NOMO-1 treated with DMSO at 0.1 percent for 48 hours (cell line): Measurements from ENCODE around the gene IQCH.
A peak's percentile ranks its signal among the peaks of the same experiment; 100 is the strongest.

Experiments used
- DNase-seq: peaks from one replicate; lab custom pipeline; 2025; ENCODE audit not compliant: unreplicated experiment; lab: John Stamatoyannopoulos, UW

IQCH gene

DNA sequence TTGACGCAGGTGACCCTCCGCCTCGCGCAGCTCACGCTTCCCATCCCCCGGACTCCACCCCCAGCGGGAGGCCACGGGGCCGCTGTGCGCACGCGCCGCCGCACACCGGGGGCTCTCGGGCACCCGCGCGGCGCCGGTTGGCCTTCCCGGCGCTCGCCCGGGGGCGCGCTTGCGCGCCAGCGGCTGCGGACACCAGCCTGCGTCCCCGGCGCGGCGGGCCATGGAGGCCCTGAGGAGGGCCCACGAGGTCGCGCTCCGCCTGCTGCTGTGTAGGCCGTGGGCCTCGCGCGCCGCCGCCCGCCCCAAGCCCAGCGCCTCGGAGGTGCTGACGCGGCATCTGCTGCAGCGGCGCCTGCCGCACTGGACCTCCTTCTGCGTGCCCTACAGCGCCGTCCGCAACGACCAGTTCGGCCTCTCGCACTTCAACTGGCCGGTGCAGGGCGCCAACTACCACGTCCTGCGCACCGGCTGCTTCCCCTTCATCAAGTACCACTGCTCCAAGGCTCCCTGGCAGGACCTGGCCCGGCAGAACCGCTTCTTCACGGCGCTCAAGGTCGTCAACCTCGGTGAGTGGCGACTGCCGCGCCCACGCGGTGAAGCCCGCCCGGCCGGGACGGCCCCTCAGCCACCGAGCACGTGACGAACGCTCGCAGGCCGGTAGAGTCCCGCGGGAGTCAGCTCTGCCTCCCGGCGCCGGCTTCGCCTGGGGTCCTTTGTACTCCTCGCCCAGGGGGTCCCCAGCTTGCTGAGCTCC is 266.6 kb downstream of the IQCH start, which contains the start of gene C15orf61:
Gene C15orf61, plus strand, starts transcription at position 103 of the 754 bp plus-strand sequence. Its CDS starts 118 bp downstream, at position 221.
- DNase-seq = peak; percentile 72

DNA sequence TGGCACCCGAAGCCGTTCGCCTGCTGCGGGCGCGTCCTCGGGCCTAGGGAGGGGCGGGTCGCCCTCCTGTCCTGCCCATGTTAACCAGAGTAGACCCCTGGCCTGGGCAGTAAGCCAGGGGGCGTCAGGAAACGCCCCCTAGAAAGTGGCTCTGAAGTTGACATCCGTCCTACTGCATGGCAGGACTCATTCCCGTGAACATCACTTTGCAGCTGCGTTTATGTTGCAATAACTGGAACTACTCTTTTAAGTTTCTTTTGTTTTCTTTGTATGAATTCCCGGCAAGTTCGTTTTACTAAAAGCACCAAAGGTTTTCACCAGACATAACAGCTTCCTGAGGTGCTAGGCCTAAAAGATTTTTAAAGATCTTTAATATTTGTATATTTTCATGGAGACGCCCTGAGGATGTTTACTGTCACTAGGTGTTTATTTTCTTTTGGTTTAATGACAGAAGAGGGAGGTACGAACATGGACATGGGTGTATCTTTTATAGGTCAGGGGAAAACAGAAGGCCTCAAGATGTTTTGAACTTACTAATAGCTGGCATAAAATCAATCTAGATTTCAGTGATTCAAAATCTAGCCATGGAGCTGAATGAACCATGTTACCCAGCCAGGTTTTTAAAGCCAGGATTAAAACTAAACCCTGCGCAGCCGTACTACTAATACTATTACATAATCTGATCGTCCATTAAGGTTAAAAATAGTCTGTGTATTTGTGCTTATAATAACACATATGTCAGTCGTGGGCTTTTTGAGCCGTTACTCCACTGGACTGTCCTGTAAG is 267.4 kb downstream of the IQCH start:
- DNase-seq = peak; percentile 29

DNA sequence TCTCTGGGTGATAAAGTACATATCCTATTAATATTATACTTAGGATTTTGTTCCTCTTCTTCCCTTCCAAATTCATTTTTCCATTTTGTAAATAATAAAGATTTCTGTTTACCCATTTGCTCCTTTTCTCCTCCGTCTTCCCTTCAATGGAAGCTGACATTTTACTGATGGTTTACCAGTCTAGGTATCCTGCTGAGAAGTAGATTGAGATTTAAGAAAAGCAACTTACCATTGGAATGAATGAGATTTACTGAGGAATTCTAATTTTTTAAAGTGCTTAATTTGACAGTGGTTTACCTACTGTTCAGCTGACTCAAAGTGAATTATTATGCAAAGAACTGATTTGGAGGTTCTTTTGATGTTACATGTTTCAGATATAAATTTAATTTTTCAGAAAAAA is 268.7 kb downstream of the IQCH start:
- no peak for DNase-seq

GRCh38 chr15:67524235-67524634 is 269.6 kb downstream of the IQCH start:
- no peak for DNase-seq

GRCh38 chr15:67528513-67528912 is 273.9 kb downstream of the IQCH start:
- no peak for DNase-seq

- no peak for DNase-seq
Measured at GRCh38 chr15:67531379-67531914, 276.9 kb downstream of the IQCH start.

DNA sequence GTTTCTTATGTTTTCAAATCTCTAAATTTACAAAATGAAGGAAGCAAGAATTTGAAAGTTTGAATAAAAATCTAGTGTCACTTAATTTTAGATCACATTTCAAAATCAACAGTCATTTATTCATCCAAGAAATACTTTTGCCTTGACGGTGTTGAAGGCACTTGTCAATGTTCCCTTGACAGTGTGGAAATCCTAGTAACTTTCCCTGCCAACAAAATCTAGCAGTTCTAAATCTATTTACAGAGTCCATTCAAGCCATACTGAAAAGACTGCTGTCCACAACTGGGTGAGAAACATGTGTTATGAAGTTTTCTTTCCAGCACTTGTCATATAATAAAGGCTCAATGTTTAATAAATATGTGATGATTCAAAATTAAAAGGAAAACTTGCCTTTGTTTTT is 279.3 kb downstream of the IQCH start:
- no peak for DNase-seq

DNA sequence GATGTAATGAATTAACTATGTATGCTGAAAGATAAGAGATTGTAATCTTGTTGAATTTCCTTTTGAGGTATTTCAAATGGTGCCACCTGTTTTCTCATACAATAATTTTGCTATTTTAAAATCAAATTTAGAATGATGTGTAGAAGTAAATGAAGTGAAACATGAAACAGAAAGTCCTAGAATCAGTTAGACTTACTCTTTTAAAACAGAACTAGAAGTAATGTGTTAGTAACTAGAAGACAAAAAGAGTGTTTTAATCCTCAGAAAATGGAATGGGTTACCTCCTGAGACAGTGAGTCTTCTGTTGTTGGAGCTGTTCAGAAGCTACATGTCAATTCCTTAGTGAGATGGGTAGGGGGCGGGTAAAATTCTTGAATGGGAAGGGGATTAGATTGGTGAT is 279.8 kb downstream of the IQCH start:
- no peak for DNase-seq

GRCh38 chr15:67537771-67538170 is 283.2 kb downstream of the IQCH start:
- no peak for DNase-seq

DNA sequence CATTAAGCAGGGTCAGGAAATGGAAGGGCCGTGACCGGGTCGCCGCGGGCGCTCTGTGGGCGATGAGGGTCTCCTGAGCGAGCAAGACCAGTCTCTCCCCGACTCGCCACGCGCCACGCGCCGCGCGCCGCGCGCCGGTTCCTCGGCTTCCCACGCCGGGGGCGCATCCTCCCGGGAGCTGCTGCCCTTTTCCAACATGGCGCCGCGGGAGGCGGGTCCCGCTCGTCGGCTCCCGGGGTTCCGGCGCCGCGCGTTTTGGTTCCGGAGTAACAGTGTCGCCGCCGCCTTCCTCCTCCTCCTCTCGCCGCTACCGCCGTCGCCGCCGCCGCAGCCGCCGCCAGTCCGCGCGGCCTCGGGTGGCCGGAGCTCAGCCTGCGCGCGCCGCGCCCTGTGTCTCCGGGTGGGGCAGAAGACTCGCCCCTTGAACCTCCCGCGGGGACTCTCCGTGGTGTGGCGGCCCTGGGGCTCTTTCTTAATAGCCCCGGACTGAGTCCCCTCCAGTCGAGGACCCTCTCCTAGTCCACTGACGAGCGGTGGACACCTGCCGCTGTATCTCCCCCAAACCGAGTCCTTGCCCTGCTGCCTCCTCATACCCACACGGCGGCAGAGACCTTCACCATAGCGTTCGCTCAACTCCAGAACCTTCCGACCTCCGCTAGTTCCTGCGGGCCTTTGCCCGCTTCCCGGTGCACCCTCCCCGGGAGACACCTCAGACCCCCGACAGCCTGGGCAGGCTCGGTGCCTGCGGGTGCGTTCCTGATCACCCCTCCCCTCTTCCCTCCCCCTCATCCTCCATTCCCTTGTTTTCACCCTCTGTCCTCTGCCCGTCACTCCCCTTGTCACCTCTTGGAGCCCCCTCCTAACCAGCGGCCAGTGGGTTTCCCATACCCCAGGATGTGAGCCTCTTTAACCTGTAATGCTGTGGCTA is 288.1 kb downstream of the IQCH start, which contains the start of gene MAP2K5:
Gene MAP2K5, plus strand, starts transcription at position 284 of the 928 bp plus-strand sequence. Its CDS starts 633 bp downstream, at position 917.
- peak; percentile 72 for DNase-seq

DNA sequence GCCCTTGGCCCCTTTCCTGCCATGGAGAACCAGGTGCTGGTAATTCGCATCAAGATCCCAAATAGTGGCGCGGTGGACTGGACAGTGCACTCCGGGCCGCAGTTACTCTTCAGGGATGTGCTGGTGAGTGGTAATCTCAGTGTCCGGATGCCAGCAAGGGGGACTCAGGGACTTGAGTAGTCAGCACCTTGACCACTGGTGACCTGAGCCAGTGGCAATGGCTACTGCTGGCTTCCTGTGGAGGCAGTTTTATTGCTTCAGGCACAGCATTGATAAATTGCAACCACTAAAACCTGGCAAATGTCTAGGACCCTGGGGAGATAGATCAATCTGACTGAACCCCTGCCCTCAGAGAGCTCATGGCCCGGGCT is 288.7 kb downstream of the IQCH start:
- peak; percentile 11 for DNase-seq

- DNase-seq = no peak
Measured at GRCh38 chr15:67544475-67544874, 289.9 kb downstream of the IQCH start.

DNA sequence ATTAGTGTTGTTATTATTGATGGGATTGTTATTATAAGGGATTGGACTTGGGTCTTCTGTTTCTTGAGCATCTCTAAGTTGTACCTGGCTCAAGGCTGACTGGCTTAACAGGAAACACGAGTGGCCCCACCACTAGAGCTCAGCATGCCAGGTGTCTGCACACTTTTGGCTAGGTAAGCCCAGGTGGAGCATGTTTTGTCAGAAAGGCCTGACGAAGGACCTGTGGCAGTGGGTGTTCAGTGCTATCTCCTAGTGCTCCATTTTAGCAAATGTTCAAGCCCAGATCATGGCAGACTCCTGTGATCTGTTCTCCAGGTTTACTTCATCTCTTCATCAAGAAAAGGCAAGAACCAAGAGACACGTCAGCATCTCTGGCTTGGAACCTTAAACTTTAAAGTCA is 291.3 kb downstream of the IQCH start:
- no peak for DNase-seq

DNA sequence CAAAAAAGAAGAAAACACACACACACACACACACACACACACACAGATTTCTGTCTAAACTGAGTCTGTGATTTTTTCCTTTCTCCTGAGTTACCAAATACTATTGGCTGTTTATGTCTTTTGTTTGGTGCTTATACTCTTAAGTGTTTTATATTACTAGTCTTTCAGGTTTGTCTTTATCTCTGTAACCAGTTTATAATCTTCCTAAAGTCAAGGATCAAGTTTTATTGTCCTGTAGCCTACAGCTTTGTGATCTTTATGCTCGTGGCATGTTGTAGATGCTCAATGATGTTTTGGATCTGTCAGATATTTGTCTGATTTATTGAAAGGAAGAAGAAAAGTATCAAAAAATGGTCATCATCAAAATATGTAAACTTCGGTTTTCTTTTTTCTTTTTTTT is 292.5 kb downstream of the IQCH start:
- DNase-seq = no peak

DNA sequence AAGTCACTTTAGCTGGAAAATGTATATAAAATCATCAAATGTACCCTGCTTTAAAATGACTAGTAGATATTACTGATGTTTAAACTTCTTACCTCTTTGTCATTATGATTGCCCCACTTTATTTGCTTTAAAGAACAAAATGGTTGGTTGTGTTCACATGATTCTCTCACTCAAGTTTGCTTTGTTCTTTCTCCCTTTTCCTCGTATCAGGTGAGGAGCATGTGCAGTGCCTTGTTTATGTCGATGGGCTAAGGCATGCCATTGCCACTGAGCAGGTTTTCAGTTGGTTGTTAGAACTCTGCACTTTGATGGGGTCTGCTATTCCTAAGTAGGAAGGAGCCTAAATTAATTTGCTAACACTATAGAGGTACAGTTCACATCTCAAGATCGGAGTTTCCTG is 293.2 kb downstream of the IQCH start:
- no peak for DNase-seq

DNA sequence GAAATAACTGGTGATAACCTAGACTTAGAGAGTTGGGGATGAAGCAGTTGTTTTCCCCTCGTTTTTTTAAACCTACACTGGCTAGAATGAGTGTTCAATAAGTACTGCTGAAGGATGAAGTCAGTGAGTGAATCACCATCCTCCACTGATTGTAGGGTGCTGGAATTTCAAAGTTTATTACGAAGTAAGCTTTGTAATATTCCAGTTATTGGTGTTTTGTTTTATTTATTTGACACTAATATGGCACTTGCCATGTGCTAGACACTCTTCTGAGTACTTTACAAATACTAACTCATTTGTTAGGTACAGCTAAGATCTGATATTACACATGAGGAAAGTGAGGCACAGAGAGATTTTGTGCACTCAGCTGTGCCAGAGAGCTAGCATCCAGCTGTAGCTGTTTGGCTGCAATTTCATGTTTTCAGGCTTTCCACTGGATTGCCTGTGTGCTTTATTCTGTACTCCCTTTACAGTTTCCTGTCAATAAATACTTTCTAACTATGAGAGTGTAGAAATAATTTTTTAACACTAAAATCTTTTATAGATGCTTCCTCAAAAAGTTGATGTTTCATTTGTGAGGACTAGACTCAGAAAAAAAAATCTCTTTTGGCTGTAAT is 293.8 kb downstream of the IQCH start:
- peak; percentile 36 for DNase-seq

DNA sequence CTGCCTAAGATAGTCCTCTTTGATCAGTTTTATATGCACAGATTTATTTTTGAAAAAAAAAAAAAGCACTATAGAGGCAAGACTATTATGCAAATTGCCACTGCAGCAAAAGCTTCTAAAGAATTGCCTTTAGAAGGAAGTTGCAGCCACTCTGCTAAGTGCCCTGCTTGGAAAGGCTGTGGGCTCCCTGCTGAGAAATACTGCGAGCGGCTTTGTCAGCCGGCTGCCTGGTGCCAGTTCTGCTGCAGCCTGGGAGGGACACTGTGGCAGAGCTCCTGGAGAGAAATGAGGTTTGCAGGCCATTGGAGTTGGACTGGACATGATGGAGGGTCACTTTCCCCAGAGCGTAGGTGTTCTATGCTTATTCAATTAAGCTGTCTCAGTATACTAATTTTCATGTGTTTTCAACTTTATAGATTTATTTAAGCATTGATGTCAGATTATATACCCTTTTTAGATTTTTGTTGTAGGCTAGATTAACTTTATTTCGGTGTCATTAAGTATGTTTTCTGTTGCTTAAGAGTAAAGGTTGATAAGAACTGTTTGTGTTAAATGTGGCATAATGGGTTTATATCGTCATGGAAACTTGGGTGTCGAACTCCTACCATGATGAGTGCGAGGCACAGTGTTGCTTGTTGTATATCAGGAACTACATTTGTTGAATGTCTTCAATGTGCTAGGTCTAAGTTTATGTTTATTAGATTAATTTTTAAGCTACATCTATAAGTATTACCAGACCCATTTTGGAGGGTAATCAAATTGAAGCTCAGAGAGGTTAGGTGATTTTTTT is 294.5 kb downstream of the IQCH start:
- peak; percentile 59 for DNase-seq

DNA sequence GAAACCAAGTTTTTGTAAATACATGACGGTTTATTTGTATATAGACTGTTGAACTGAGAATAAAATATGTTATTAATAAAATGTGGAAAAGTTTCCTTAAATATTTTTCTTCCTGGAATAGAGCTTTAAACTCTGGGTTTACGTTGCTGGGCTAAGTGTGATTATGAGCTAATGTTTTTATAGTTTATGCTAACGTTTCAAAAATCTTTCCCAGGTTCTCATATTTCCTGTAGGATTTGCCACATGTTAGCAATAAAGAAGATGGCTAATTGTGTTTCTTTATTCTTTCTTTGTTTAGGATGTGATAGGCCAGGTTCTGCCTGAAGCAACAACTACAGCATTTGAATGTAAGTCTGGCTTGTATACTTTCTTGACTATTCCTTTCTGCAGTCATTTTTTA is 295.1 kb downstream of the IQCH start:
- no peak for DNase-seq

DNA sequence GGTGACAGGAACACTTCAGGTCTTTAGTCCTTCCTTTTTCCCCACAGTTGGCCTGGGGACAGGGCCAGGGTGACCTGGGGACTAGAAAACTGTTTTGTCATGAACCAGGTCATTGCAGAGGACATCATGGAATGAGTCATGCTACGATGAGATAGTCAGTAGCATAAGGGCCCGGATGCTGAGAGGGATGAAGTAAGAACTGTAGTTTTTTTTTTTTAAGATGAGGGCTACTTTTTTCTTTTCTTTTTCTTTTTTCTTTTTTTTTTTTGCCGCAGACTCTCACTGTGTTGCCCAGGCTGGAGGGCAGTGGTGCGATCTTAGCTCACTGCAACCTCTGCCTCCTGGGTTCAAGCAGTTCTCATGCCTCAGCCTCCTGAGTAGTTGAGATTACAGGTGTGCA is 295.9 kb downstream of the IQCH start:
- DNase-seq = peak; percentile 3
